Measurements from ENCODE around the gene AKR1B1. TPM values are rescaled to one million over a fixed set of nuclear protein-coding genes. Genes with fewer than 3 reads are reported as not detected.

The AKR1B1 gene
- total RNA-seq, 1 donor from 2014 or later = 52.8 TPM

GRCh38 chr7:134465491-134465890 lies 6.6 kb upstream of the AKR1B1 start:
- H3K9me3 Mint-ChIP-seq (ENCODE audit: unreplicated experiment) = no peaks in the 10 kb centered on the region
- H3K27me3 Mint-ChIP-seq (ENCODE audit: unreplicated experiment) = peaks cover 2% of the 10 kb centered on the region
- DNase-seq (ENCODE audit: low spot score) = no peak

GRCh38 chr7:134464496-134464895 lies 5.6 kb upstream of the AKR1B1 start:
- peaks cover 2% of the 10 kb centered on the region for H3K27me3 Mint-ChIP-seq (ENCODE audit: unreplicated experiment)
- TF ChIP-seq CTCF (IDR thresholded peaks at IDR 0.05; ENCODE audit: unreplicated experiment) = no peak
- no peaks in the 10 kb centered on the region for H3K4me1 Mint-ChIP-seq (ENCODE audit: unreplicated experiment)
- H3K27ac Mint-ChIP-seq (ENCODE audit: unreplicated experiment) = no peak overlapping the region
- no peaks in the 10 kb centered on the region for H3K36me3 Mint-ChIP-seq (ENCODE audit: low read depth, unreplicated experiment)
- no peak for DNase-seq (ENCODE audit: low spot score)
- H3K4me3 Mint-ChIP-seq (ENCODE audit: unreplicated experiment) = no peak overlapping the region
- no peaks in the 10 kb centered on the region for H3K9me3 Mint-ChIP-seq (ENCODE audit: unreplicated experiment)

More at GRCh38 chr7:134465491-134465890, 6.6 kb upstream of the AKR1B1 start:
- Mint-ChIP-seq H3K27ac (ENCODE audit: unreplicated experiment) (no peak overlapping the region), H3K4me1 (ENCODE audit: unreplicated experiment) (no peaks in the 10 kb centered on the region), H3K4me3 (ENCODE audit: unreplicated experiment) (no peak overlapping the region), H3K36me3 (ENCODE audit: low read depth, unreplicated experiment) (no peaks in the 10 kb centered on the region)
- TF ChIP-seq CTCF (IDR thresholded peaks at IDR 0.05; ENCODE audit: unreplicated experiment) = no peak

GRCh38 chr7:134463751-134464150 lies 4.9 kb upstream of the AKR1B1 start:
- H3K27ac Mint-ChIP-seq (ENCODE audit: unreplicated experiment) = no peak overlapping the region
- peaks cover 2% of the 10 kb centered on the region for H3K27me3 Mint-ChIP-seq (ENCODE audit: unreplicated experiment)
- H3K36me3 Mint-ChIP-seq (ENCODE audit: low read depth, unreplicated experiment) = no peaks in the 10 kb centered on the region
- no peak overlapping the region for H3K4me3 Mint-ChIP-seq (ENCODE audit: unreplicated experiment)
- H3K9me3 Mint-ChIP-seq (ENCODE audit: unreplicated experiment) = no peaks in the 10 kb centered on the region
- DNase-seq (ENCODE audit: low spot score) = no peak
- peaks cover 3% of the 10 kb centered on the region for H3K4me1 Mint-ChIP-seq (ENCODE audit: unreplicated experiment)
- TF ChIP-seq CTCF (IDR thresholded peaks at IDR 0.05; ENCODE audit: unreplicated experiment) = no peak

- no peaks in the 10 kb centered on the region for H3K36me3 Mint-ChIP-seq (ENCODE audit: low read depth, unreplicated experiment)
Measured at GRCh38 chr7:134462337-134462925, 3.5 kb upstream of the AKR1B1 start.

More at GRCh38 chr7:134462337-134462925, 3.5 kb upstream of the AKR1B1 start:
- no peaks in the 10 kb centered on the region for H3K27me3 Mint-ChIP-seq (ENCODE audit: unreplicated experiment)
- DNase-seq (ENCODE audit: low spot score) = no peak
- H3K27ac Mint-ChIP-seq (ENCODE audit: unreplicated experiment) = no peak overlapping the region
- H3K4me3 Mint-ChIP-seq (ENCODE audit: unreplicated experiment) = no peak overlapping the region
- H3K4me1 Mint-ChIP-seq (ENCODE audit: unreplicated experiment) = peaks cover 3% of the 10 kb centered on the region
- no peak for TF ChIP-seq CTCF (IDR thresholded peaks at IDR 0.05; ENCODE audit: unreplicated experiment)
- H3K9me3 Mint-ChIP-seq (ENCODE audit: unreplicated experiment) = no peaks in the 10 kb centered on the region
